OCI-LY3 (cell line): ENCODE measurements around the gene NINL.

Source experiments
- EZH2phosphoT487 ChIP-seq: fragments of 200-600 bp; shearing (Covaris generic); IDR thresholded peaks from 2 replicates; pipeline ENCODE4 v1.6.1; 2018; ENCODE audit warnings: antibody characterized with exemption, mixed run types, low read depth
- TF ChIP-seq, protein P1 (sequence below): fragments of 200-600, 300-600 bp; sonication (generic); IDR thresholded peaks from 2 replicates; pipeline ENCODE4 v1.5.1; 2014; ENCODE audit warnings: antibody characterized with exemption, low read length, low read depth

GRCh38 chr20:25499855-25500434 lies 85.4 kb downstream of the NINL start:
- TF ChIP-seq, protein P1, sequence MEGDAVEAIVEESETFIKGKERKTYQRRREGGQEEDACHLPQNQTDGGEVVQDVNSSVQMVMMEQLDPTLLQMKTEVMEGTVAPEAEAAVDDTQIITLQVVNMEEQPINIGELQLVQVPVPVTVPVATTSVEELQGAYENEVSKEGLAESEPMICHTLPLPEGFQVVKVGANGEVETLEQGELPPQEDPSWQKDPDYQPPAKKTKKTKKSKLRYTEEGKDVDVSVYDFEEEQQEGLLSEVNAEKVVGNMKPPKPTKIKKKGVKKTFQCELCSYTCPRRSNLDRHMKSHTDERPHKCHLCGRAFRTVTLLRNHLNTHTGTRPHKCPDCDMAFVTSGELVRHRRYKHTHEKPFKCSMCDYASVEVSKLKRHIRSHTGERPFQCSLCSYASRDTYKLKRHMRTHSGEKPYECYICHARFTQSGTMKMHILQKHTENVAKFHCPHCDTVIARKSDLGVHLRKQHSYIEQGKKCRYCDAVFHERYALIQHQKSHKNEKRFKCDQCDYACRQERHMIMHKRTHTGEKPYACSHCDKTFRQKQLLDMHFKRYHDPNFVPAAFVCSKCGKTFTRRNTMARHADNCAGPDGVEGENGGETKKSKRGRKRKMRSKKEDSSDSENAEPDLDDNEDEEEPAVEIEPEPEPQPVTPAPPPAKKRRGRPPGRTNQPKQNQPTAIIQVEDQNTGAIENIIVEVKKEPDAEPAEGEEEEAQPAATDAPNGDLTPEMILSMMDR = no peak
- no peak for TF ChIP-seq EZH2phosphoT487
